ENCODE measurements around the gene TMTC1. TPM values are rescaled to one million over a fixed set of nuclear protein-coding genes. Genes with fewer than 3 reads are reported as not detected.
A peak's percentile ranks its signal among the peaks of the same experiment; 100 is the strongest.

TMTC1 gene
- total and polyA plus RNA-seq, 4 donors, result 3.0 to 33.6 (median 6.0) TPM

DNA sequence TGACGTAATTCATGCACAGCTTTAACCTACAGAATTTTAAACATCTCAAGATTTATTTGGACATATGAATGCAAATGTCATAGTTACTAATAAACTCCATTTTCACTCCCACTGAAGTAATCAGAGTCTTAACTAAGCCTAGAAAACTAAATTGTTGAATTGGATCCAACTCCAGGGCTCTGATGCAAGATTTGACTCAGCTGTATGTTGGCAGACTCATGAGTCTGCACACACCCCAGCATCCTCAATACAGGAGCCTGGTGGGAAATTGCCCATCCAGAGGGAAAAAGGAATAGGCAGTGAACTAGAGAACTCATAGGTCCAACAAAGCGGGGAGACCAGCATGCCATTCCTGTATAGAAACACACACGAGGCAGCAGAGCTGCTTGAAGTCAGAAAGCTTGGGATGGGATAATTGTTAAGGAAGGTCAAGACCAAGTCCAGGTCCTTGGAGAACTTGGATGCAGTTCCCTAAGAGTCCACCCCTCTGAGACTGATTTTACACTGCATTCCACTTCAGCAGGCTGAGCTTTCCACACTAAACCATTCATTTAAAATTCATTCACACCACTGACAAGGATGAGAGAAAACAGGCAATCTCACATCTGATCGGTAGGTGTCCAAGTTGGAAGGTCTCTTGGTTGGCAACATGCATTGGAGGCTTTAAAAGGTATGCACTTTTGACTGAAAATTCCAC, 14.4 kb downstream of the TMTC1 start:
- TF ChIP-seq, protein P1, sequence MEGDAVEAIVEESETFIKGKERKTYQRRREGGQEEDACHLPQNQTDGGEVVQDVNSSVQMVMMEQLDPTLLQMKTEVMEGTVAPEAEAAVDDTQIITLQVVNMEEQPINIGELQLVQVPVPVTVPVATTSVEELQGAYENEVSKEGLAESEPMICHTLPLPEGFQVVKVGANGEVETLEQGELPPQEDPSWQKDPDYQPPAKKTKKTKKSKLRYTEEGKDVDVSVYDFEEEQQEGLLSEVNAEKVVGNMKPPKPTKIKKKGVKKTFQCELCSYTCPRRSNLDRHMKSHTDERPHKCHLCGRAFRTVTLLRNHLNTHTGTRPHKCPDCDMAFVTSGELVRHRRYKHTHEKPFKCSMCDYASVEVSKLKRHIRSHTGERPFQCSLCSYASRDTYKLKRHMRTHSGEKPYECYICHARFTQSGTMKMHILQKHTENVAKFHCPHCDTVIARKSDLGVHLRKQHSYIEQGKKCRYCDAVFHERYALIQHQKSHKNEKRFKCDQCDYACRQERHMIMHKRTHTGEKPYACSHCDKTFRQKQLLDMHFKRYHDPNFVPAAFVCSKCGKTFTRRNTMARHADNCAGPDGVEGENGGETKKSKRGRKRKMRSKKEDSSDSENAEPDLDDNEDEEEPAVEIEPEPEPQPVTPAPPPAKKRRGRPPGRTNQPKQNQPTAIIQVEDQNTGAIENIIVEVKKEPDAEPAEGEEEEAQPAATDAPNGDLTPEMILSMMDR (IDR thresholded peaks at IDR 0.05; ENCODE audit: control extremely low read depth, extremely low read depth), result no peak
- H3K27me3 ChIP-seq (ENCODE audit: control insufficient read depth in 3 of 3, insufficient read depth in 3 of 3, low read length in 2 of 3), result no peaks in the 10 kb centered on the region
- no peak for ATAC-seq (ENCODE audit: insufficient read depth, low FRiP score)
- H3K9me3 ChIP-seq (ENCODE audit: control insufficient read depth in 4 of 4, insufficient read depth in 3 of 4, low read length in 3 of 4), result no peaks in the 10 kb centered on the region
- H3K27ac ChIP-seq (ENCODE audit: low read depth in 1 of 2, low read length in 1 of 2), result no peak overlapping the region
- H3K4me3 ChIP-seq, result no peak overlapping the region
- DNase-seq, result peak; percentile 49 to 87 (median 86)
- H3K4me1 ChIP-seq (ENCODE audit: control insufficient read depth in 5 of 5, insufficient read depth in 5 of 5, low read length in 5 of 5), result peaks cover 2 to 31% (median 4%) of the 10 kb centered on the region in 5 donors
- 75 to 86% methylated on average over 4 of the region's 4 CpGs for WGBS, 2 donors
- H3K9ac ChIP-seq (ENCODE audit: insufficient read depth in 1 of 2, low read length in 2 of 2), result no peak overlapping the region
- H3K36me3 ChIP-seq (ENCODE audit: control insufficient read depth in 4 of 4, insufficient read depth in 4 of 4, low read length in 4 of 4), result peaks cover 0 to 4% (median 0%) of the 10 kb centered on the region in 4 donors

DNA sequence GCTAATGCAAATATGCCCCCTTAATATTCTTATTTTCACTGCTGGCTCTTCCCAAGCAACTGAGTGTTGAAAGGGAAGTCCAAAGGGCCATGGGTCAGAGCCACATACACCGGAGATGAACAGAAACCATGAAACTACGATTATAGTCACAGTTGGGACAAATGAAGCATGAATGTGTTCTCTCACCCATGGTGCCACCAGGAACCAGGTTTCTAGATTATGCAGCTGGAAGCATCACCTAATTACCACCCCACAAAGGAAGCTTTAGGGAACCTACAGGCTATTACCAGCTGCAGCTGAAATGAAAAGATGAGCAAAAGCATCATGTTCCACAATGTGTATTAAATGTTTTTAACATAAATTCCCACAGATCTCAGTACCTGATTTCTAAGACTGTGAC, 15.4 kb downstream of the TMTC1 start:
- H3K27ac ChIP-seq (ENCODE audit: low read depth in 1 of 2, low read length in 1 of 2), result no peak overlapping the region
- H3K9me3 ChIP-seq (ENCODE audit: control insufficient read depth in 4 of 4, insufficient read depth in 3 of 4, low read length in 3 of 4), result no peaks in the 10 kb centered on the region
- H3K27me3 ChIP-seq (ENCODE audit: control insufficient read depth in 3 of 3, insufficient read depth in 3 of 3, low read length in 2 of 3), result peaks cover 0 to 2% (median 0%) of the 10 kb centered on the region in 3 donors
- peaks cover 2 to 28% (median 4%) of the 10 kb centered on the region in 5 donors for H3K4me1 ChIP-seq (ENCODE audit: control insufficient read depth in 5 of 5, insufficient read depth in 5 of 5, low read length in 5 of 5)
- H3K4me3 ChIP-seq, result no peak overlapping the region
- ATAC-seq (ENCODE audit: insufficient read depth, low FRiP score), result no peak
- no peak overlapping the region for H3K9ac ChIP-seq (ENCODE audit: insufficient read depth in 1 of 2, low read length in 2 of 2)
- WGBS, 2 donors, result 63 to 75% methylated on average over 2 of the region's 2 CpGs
- no peak for DNase-seq
- TF ChIP-seq, protein P1 (IDR thresholded peaks at IDR 0.05; ENCODE audit: control extremely low read depth, extremely low read depth), result no peak
- peaks cover 0 to 4% (median 0%) of the 10 kb centered on the region in 4 donors for H3K36me3 ChIP-seq (ENCODE audit: control insufficient read depth in 4 of 4, insufficient read depth in 4 of 4, low read length in 4 of 4)

DNA sequence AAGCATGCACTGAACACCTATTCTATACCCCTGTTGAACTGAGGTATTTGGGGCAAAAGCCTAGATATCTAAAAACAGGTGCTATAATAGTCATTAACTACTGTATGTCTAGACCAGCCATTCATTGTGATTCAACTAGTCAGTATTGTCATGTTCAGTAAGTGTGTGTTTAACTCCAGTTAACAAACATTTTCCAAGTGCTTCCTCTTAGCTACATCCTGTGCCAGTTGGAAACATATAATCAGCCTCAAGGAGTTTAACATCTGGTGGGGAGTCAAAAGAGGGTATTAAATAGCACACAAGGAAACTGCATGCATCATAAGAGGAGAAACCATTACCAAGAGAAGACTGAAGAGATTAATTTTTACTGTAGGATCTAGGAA, 20.4 kb downstream of the TMTC1 start:
- H3K9me3 ChIP-seq (ENCODE audit: control insufficient read depth in 4 of 4, insufficient read depth in 3 of 4, low read length in 3 of 4), result no peaks in the 10 kb centered on the region
- DNase-seq, result peak in 2 of 3 donors; percentile 36 to 49

More for the DNA sequence above, 20.4 kb downstream of the TMTC1 start:
- peaks cover 0 to 6% (median 0%) of the 10 kb centered on the region in 4 donors for H3K36me3 ChIP-seq (ENCODE audit: control insufficient read depth in 4 of 4, insufficient read depth in 4 of 4, low read length in 4 of 4)
- H3K27me3 ChIP-seq (ENCODE audit: control insufficient read depth in 3 of 3, insufficient read depth in 3 of 3, low read length in 2 of 3), result peaks cover 0 to 2% (median 0%) of the 10 kb centered on the region in 3 donors
- no peak overlapping the region for H3K27ac ChIP-seq (ENCODE audit: low read depth in 1 of 2, low read length in 1 of 2)
- H3K9ac ChIP-seq (ENCODE audit: insufficient read depth in 1 of 2, low read length in 2 of 2), result no peak overlapping the region
- H3K4me1 ChIP-seq (ENCODE audit: control insufficient read depth in 5 of 5, insufficient read depth in 5 of 5, low read length in 5 of 5), result peaks cover 0 to 14% (median 4%) of the 10 kb centered on the region in 5 donors
- no peak for ATAC-seq (ENCODE audit: insufficient read depth, low FRiP score)
- TF ChIP-seq, protein P1 (IDR thresholded peaks at IDR 0.05; ENCODE audit: control extremely low read depth, extremely low read depth), result no peak
- no peak overlapping the region for H3K4me3 ChIP-seq
